ENCODE results near the gene THEM5.

Gene THEM5

GRCh38 chr1:151841141-151841540 is 12.4 kb downstream of the THEM5 start:
- no peak for ATAC-seq
- no peak for TF ChIP-seq ESRRG (CRISPR knock-in tag; IDR thresholded peaks at IDR 0.05)
- TF ChIP-seq ZFP30 (CRISPR knock-in tag; IDR thresholded peaks at IDR 0.05) = no peak
- TF ChIP-seq TSHZ2 (CRISPR knock-in tag; IDR thresholded peaks at IDR 0.05) = no peak
- no peak for TF ChIP-seq OSR1 (CRISPR knock-in tag; IDR thresholded peaks at IDR 0.05)
- no peak for TF ChIP-seq ZFP3 (CRISPR knock-in tag; IDR thresholded peaks at IDR 0.05)
- no peak for TF ChIP-seq TOX (CRISPR knock-in tag; IDR thresholded peaks at IDR 0.05; ENCODE audit: borderline replicate concordance)

GRCh38 chr1:151840421-151840820 is 13.1 kb downstream of the THEM5 start:
- no peak for ATAC-seq
- TF ChIP-seq TCF4 (CRISPR knock-in tag; IDR thresholded peaks at IDR 0.05; ENCODE audit: borderline replicate concordance) = no peak
- TF ChIP-seq CREB5 (CRISPR knock-in tag; IDR thresholded peaks at IDR 0.05; ENCODE audit: low read depth) = no peak
- TF ChIP-seq ZC3H10 (CRISPR knock-in tag; IDR thresholded peaks at IDR 0.05) = no peak
- TF ChIP-seq ISL1 (CRISPR knock-in tag; IDR thresholded peaks at IDR 0.05) = no peak
- TF ChIP-seq TSHZ2 (CRISPR knock-in tag; IDR thresholded peaks at IDR 0.05) = no peak
- no peak for TF ChIP-seq CSRNP3 (CRISPR knock-in tag; IDR thresholded peaks at IDR 0.05)
- TF ChIP-seq ZNF70 (CRISPR knock-in tag; IDR thresholded peaks at IDR 0.05) = no peak
- TF ChIP-seq BACH2 (CRISPR knock-in tag; IDR thresholded peaks at IDR 0.05; ENCODE audit: borderline replicate concordance) = no peak
- TF ChIP-seq GLIS3 (CRISPR knock-in tag; IDR thresholded peaks at IDR 0.05) = no peak
- no peak for TF ChIP-seq OSR1 (CRISPR knock-in tag; IDR thresholded peaks at IDR 0.05)
- no peak for TF ChIP-seq SNAI2 (CRISPR knock-in tag; IDR thresholded peaks at IDR 0.05)

GRCh38 chr1:151839457-151840403 is 13.8 kb downstream of the THEM5 start, which contains the start of gene C2CD4D:
Gene C2CD4D (minus strand): TSS chr1:151839820. CDS start chr1:151838989, 831 bp downstream.
- no peak for ATAC-seq
- no peak for TF ChIP-seq GLIS3 (CRISPR knock-in tag; IDR thresholded peaks at IDR 0.05)
- no peak for TF ChIP-seq TOX (CRISPR knock-in tag; IDR thresholded peaks at IDR 0.05; ENCODE audit: borderline replicate concordance)
- TF ChIP-seq ZFP3 (CRISPR knock-in tag; IDR thresholded peaks at IDR 0.05) = no peak
- no peak for TF ChIP-seq CSRNP3 (CRISPR knock-in tag; IDR thresholded peaks at IDR 0.05)
- no peak for TF ChIP-seq ESRRG (CRISPR knock-in tag; IDR thresholded peaks at IDR 0.05)
- TF ChIP-seq BACH2 (CRISPR knock-in tag; IDR thresholded peaks at IDR 0.05; ENCODE audit: borderline replicate concordance) = no peak
- TF ChIP-seq CSDC2 (CRISPR knock-in tag; IDR thresholded peaks at IDR 0.05) = no peak
- no peak for TF ChIP-seq PPARA (CRISPR knock-in tag; IDR thresholded peaks at IDR 0.05; ENCODE audit: borderline replicate concordance)
- no peak for TF ChIP-seq OSR1 (CRISPR knock-in tag; IDR thresholded peaks at IDR 0.05)
- TF ChIP-seq SNAI2 (CRISPR knock-in tag; IDR thresholded peaks at IDR 0.05) = no peak
